Effector CD8-positive, alpha-beta T cell (primary cell): ENCODE results near the gene GOLGA6L26.
"Not testable (repeated sequence)": the region's sequence is repeated elsewhere in the genome, so short reads cannot be mapped to it uniquely, and the experiment has no call there.

Source experiments
- DNase-seq: peaks from one replicate; lab custom pipeline; 2025; lab: John Stamatoyannopoulos, UW
- total RNA-seq, 4 experiments: gene quantifications; one replicate each; lab custom pipeline; 2026; lab: John Stamatoyannopoulos, UW

Gene GOLGA6L26, protein sequence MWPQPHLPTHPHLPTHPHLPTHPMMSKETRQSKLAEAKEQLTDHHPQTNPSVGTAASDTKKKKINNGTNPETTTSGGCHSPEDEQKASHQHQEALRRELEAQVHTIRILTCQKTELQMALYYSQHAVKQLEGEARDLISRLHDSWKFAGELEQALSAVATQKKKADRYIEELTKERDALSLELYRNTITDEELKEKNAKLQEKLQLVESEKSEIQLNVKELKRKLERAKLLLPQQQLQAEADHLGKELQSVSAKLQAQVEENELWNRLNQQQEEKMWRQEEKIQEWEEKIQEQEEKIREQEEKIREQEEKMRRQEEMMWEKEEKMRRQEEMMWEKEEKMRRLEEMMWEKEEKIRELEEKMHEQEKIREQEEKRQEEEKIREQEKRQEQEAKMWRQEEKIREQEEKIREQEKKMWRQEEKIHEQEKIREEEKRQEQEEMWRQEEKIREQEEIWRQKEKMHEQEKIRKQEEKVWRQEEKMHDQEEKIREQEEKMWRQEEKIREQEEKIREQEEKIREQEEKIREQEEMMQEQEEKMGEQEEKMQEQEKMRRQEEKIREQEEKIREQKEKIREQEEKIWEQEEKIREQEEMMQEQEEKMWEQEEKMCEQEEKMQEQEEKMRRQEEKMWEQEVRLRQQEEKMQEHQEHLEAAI
- 0 reads per million in 4 experiments for total RNA-seq

DNA sequence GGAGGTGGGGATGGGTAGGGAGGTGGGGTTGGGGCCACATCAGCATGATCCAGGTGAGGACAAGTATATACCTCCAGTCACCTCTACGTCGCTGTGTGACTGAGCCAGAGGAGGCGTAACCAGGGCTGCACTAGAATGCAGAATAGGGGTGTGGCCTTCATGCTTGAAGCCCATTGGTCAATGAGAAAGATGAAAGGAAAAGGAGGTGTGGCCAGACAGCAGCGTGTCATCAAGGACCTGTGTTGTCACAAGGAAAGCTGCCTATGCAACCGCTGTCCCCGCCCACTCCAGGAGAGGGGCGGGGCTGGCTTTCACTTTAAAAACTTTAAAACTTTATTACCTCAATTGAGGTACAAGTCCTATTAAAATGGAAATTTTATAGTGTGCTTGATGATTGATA, at the start of gene GOLGA6L26:
Gene GOLGA6L26 (minus strand): TSS at position 101 of the 400 bp plus-strand sequence. CDS start 61 bp downstream, at position 40.
- not testable (repeated sequence) for DNase-seq

DNA sequence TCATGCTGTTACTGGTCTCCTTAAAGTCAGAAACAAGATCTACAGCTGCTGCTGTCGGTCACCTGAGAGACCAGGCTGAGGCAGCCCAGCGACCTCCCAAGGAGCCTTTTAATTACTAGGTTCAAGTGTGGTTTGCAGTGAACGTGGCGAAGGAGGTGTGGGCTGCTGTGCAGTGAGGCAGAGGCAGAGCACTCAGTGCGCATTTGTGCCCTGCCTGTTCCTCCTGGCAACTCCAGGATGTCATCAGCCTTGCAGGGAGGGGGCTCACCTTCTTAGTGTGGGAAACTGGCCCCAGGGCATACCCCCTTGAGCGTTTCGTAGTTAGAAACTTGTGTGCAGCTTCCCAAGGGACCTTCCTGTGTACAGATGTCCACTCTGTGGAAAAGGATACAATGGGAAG, 47.2 kb upstream of the GOLGA6L26 start:
- not testable (repeated sequence) for DNase-seq

DNA sequence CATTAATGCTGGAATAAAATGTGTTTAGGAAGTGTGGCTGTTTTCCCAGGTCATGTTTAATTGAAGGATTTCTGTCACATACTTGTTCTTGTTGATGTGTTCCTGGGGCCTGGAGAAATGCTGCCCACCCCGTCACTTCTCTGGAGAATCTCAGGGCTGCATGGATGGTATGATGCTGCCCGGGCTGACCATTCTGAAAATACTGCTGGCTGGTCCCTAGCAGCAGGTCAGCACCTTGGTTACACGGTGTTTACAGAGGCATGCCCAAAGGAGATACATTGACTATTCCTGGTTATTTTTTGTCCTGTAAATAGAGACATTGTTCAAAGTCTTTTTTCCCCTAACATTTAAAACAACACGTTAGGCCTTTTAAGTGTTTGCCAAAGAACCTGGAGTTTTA, 46.7 kb upstream of the GOLGA6L26 start:
- not testable (repeated sequence) for DNase-seq

DNA sequence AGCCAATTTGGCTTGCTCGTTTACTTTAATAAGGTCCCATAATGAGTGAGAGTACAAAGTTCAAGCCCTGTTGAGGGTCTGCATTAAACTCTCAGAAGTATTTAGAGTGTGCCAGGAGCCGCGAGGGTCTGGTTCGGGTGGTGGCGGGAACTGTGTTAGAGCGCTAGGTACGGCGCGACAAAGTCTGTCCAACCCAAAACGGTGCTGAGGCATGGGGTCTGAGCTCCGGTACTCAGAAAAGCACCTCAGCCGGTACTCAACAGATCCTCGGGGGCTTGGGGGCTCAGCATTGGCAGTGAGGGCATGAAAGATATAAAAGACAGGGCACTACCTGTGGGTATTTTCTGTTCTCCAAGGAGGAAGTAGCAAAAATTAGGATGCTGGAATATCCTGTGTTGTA, 45.0 kb upstream of the GOLGA6L26 start:
- not testable (repeated sequence) for DNase-seq

DNA sequence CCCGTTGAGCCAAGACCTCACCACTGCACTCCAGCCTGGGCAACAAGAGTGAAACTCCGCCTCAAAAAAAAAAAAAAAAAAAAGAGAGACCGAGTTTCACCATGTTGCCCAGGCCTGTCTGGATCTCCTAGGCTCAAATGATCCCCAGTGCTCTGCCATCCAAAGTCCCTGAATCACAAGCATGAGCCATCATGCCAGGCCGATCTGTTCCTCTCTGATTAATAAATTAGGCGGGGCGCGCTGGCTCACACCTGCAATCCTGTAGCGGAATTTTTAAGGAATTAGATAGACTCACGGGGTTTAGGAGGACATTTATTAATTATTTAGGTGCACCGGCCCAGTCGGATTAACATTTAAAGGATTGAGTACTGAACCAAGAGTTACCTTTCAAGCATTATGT, 40.2 kb upstream of the GOLGA6L26 start:
- DNase-seq: not testable (repeated sequence)

DNA sequence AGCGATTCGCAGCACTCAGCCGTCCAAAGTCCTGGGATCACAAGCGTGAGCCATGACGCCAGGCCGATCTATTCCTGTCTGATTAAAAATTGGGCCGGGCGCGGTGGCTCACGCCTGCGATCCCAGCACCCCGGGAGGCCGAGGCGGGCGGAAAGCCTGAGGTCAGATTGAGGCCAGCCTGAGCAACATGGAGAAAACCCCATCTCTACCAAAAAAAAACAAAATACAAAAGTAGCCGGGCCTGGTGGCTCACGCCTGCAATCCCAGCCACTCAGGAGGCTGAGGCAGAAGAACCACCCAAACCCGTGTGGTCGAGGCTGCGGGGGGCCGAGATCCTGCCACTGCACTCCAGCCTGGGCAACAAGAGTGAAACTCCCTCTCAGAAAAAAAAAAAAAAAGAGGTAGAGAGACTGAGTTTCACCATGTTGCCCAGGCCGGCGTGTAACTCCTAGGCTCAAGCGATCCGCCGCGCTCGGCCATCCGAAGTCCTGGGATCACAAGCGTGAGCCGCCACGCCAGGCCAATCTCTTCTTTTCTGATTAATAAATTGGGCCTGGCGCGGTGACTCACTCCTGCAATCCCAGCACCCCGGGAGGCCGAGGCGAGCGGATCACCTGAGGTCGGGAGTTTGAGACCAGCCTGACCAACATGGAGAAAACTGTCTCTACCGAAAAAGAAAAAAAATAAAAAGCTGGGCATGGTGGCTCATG, 39.0 kb upstream of the GOLGA6L26 start:
- not testable (repeated sequence) for DNase-seq

DNA sequence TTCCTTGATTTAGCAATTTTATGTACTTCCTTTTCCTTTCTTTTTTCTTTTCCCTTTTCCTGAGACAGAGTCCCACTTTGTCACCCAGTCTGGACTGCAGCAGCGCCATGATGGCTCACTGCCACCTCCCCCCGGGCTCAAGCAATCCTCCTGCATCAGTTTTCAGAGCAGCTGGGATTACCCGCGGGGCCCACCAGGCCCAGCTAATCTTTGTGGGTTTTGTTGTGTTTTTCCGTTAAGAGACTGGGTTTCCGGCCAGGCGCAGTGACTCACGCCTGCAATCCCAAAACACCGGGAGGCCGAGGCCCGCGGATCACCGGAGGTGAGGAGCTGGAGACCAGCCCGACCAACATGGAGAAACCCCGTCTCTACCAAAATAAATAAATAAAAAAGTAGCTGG, 38.3 kb upstream of the GOLGA6L26 start:
- DNase-seq: no peak

DNA sequence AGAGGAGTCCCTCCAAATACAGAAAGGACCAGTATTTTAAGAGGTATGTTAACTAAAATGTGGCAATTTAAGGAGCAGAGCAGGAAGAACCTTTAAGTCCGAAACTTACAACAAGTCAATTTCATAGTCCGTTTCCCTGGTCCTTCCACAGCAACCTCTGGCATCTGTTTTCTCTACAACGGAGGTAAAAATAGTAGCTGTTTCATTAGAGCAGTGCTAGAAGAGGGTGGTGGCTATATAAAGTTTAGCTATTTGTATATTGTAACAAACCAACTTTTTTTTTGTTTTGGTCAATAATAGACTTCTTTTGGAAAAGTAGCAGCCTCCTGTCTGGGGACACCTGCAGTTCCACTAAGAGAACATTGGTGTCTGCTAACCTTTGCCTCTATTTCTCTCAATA, 37.9 kb upstream of the GOLGA6L26 start:
- DNase-seq: not testable (repeated sequence)

DNA sequence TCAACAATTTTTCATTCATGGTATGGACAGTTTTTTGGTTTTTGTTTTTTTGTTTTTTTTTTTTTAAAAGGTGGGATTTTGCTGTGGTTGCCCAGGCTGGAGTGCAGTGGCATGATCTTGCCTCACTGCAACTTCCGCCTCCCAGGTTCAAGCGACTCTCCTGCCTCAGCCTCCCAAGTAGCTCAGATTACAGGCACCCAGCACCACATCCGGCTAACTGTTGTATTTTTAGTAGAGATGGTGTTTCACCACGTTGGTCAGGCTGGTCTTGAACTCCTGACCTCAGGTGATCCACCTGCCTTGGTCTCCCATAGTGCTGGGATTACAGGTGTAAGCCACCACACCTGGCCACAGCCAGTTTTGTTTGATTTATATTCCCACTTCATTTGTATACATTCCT, 37.1 kb upstream of the GOLGA6L26 start:
- not testable (repeated sequence) for DNase-seq

DNA sequence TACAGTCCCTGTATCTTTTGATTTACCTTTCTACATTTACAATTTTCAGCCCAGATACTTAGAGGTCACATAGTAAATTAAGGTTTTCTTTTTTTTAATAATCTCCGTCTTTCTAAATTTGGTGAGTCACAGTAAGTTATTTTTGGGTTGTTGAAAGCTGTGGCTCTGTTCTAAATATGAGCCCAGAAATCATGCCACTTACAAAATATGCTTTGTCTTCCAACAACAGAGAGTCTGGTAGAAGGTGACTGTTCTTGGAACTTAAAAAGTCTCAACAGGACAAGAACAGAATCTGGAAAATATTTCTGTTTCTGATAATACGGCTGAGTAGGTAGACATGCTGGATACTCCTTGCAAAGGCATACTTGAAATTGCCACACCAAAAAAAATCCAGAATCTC, 36.6 kb upstream of the GOLGA6L26 start:
- DNase-seq: no peak

DNA sequence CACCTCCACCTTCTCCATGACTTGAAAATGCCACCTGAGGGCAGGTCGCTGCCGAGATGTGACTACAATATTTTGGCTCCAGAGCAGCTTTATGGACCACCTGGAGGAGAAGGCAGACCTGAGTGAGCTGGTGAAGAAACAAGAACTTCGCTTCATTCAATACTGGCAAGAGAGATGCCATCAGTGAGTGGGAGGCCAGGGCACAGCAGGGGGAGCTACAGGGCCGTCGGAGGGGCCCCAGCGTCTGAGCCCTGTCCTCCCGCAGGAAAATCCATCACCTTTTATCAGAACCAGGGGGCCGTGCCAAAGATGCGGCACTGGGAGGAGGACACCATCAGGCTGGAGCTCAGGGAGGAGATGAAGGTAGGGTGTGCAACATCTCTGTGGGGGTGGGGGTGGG, 30.3 kb upstream of the GOLGA6L26 start:
- DNase-seq: not testable (repeated sequence)

DNA sequence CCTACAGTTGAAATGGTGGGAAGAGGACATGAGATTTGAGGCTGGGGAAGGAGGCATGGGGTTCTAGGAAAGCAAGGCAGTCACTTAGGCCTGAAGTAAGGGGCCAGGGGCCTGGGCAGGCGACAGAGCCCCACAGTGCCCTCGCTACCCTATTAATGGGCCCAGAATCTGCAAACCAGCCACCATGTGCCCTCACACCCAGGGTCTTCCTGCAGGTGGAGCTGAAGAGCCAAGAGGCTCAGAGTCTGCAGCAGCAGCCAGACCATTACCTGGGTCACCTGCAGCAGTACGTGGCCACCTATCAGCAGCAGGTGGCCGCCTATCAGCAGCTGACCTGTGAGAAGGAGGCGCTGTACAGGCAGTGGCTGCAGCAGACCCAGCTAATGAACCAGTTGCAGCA, 28.6 kb upstream of the GOLGA6L26 start:
- DNase-seq: not testable (repeated sequence)

DNA sequence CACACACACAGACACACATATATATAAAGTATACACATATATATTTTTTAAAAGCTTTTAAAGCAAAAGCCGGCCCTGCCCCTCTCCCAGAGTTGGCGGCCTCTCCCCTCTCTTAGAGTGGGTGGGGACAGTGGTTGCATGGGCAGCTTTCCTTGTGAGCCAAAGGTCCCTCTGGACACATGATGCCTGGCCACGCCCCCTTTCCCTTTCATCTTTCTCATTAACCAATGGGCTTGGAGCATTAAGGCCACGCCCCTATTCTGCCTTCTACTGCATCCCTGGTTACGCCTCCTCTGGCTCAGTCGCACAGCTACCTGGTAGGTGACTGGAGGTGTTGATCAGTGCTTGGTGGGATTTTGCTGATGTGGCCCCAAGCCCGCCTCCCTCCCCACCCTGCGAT, 20.5 kb upstream of the GOLGA6L26 start, which contains the start of gene GOLGA8S:
Gene GOLGA8S (plus strand): TSS at position 301 of the 400 bp plus-strand sequence. CDS start 62 bp downstream, at position 363.
- DNase-seq: not testable (repeated sequence)

DNA sequence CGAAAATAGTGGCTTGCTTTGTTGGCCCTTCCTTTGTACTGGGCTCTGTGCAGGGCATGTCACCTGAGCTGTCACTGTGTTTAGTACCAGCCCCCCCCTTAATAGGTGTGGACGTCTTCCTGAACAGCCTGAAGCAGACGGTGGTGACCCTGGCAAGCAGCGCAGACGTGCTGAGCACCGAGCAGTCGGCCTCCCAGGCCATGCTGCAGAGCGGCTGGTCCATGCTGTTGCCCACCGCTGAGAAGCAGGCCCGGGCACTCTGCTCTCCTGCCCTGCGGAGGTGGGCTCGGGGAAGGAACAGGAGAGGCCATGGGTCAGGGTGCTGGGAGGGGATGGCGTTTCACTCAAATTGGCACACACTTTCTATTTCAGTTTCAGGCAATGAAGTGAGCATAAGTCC, 22.8 kb downstream of the GOLGA6L26 start:
- not testable (repeated sequence) for DNase-seq

DNA sequence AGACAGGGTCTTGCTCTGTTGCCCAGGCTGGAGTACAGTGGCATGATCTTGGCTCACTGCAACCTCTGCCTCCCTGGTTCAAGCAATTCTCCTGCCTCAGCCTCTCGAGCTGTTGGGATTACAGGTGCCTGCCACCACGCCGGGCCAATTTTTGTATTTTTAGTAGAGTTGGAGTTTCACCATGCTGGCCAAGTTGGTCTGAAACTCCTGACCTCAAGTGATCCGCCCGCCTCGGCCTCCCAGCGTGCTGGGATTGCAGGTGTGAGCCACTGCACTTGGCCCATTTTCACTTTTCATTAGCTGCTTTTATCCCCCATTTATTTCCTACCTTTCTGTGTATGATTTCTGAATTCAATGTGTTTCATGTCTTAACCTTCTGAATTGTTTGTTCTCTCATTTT, 28.1 kb downstream of the GOLGA6L26 start:
- DNase-seq: not testable (repeated sequence)

DNA sequence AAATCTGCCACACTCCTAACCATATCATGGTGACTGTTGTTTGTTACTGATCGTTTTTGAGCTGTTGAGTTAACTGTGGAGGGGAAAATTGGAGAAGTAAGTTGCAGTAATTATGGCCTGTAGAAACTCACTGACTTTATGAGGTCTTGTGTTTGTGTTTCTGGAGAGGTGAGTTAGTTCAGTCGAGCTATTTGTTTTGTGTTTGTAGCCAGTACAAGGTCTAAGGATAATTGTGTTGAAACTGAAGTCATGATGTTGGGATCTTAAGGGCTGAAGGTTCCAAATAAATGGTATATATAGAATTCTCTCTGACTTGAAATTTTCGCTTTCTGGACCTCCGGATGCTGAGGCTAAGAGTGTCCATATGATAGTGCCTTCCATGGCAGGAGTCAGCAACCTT, 29.2 kb downstream of the GOLGA6L26 start:
- DNase-seq: not testable (repeated sequence)

DNA sequence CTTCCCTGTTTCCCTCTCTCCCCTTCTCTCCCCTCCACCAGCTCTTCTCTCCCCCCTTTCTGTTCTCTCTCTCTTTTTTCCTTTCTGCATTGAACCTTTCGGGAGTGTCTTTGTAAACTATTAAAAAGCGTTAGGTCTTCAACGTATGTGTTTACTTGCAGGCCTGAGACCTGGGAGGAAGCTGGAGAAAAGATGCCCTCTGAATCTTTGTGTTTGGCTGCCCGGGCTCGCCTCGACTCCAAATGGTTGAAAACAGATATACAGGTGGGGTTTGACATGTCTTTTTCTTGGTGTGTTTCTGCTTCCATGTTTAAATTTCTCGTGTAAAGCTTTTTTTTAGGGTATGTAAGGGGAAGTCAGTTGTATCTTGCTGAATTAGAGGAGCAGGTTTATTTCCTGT, 29.7 kb downstream of the GOLGA6L26 start:
- not testable (repeated sequence) for DNase-seq

DNA sequence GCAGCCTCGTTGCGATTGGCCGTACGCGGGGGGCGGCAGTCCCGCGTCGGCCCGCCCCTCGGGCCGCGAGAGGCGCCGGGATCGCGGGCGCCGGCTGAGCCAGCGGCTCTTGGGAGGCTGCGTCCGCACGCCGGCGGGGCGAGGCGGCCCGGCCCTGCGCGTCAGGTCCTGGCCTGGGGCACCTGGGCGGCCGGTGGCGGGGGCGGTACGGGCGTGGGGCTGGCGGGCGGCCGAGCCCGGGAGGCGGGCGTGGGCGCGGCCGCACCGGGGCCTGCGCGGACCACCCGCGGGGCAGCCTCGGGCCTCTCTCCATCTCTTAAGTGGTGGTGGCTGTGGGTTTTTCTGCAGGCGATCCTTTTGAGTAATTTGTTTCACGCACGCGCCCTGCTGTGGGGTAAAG, 30.3 kb downstream of the GOLGA6L26 start:
- not testable (repeated sequence) for DNase-seq

DNA sequence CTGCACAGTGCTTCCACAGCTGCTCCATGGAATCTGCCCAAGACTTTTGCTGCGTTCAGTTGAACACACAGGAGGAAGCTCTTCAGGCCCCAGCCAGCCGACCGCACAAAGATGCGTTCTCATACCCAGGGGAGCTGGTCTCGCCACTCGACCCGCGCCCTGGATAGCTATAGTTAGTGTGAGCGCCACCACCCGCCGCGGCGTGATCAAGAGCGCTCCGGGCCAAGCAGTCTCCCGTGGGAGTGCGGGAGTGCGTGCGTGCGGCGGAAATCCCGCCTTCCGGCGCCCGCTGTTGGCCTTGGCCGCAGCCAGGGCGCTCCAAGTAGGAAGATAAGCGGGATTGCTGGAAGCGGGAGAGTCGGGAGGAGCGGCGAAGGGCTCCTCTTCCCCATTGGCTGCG, 30.8 kb downstream of the GOLGA6L26 start:
- not testable (repeated sequence) for DNase-seq
